ENCODE data around the gene MACROD2. TPM values are rescaled to one million over a fixed set of nuclear protein-coding genes. Genes with fewer than 3 reads are reported as not detected.

Gene MACROD2
- polyA plus RNA-seq, 1 donor (not counting 4 experiments of a cell fraction or from before 2014, with no cell fraction given): 0.71 TPM

DNA sequence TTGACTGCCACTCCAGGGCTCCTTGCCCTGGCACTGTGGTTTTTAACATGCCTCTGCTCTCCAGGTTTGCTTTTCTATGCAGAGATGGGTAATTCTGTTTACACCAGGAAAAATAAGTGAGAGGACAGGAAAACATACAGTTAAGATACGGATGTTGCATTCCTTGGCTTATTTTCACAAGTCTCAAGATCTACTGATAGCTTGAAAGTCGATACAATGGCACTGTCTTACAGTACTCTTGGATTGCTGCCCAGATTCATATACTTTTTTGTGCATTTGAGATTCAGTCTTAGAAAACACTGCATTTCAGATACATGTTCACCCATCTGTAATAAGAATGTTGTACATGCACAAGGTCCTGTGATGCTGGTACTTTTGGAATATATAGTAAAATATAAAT is 501.7 kb downstream of the MACROD2 start:
- FAIRE-seq (peak; percentile 80), DNase-seq (ENCODE audit: low read depth, low spot score) (no peak)
- H3K9ac ChIP-seq (ENCODE audit: control insufficient read depth, extremely low read depth, insufficient read depth, low read length): no peak overlapping the region
- H3K27me3 ChIP-seq (ENCODE audit: control insufficient read depth, extremely low read depth, insufficient read depth, low read length): no peaks in the 10 kb centered on the region
- H3K27ac ChIP-seq (ENCODE audit: control insufficient read depth, insufficient read depth, low read length): no peak overlapping the region
- peak overlapping the region; percentile 31 for H2AFZ ChIP-seq (ENCODE audit: control insufficient read depth, low read length)
- no peak overlapping the region for H3K4me3 ChIP-seq (ENCODE audit: control insufficient read depth in 2 of 3, extremely low read depth in 1 of 3, insufficient read depth in 2 of 3, low read depth in 1 of 3, low read length in 3 of 3)
- no peaks in the 10 kb centered on the region for H3K79me2 ChIP-seq (ENCODE audit: control insufficient read depth, insufficient read depth, low read length)
- dilution Hi-C loops (cut with MboI; ENCODE audit: extremely low pct_ligation_motif_present, low sequenced_read_pairs): no loop called here
- H4K20me1 ChIP-seq (ENCODE audit: control insufficient read depth, extremely low read depth, insufficient read depth, low read length): no peaks in the 10 kb centered on the region
- no peaks in the 10 kb centered on the region for H3K4me1 ChIP-seq (ENCODE audit: control insufficient read depth, extremely low read depth, insufficient read depth, low read length)
- H3K4me2 ChIP-seq (ENCODE audit: control insufficient read depth, extremely low read depth, insufficient read depth, low read depth, low read length): no peak overlapping the region
- no peaks in the 10 kb centered on the region for H3K36me3 ChIP-seq (ENCODE audit: control insufficient read depth in 2 of 2, extremely low read depth in 1 of 2, insufficient read depth in 2 of 2, low read length in 2 of 2)
- no peaks in the 10 kb centered on the region for H3K9me1 ChIP-seq (ENCODE audit: control insufficient read depth, extremely low read depth, insufficient read depth, low read length)
- TF ChIP-seq, protein P1, sequence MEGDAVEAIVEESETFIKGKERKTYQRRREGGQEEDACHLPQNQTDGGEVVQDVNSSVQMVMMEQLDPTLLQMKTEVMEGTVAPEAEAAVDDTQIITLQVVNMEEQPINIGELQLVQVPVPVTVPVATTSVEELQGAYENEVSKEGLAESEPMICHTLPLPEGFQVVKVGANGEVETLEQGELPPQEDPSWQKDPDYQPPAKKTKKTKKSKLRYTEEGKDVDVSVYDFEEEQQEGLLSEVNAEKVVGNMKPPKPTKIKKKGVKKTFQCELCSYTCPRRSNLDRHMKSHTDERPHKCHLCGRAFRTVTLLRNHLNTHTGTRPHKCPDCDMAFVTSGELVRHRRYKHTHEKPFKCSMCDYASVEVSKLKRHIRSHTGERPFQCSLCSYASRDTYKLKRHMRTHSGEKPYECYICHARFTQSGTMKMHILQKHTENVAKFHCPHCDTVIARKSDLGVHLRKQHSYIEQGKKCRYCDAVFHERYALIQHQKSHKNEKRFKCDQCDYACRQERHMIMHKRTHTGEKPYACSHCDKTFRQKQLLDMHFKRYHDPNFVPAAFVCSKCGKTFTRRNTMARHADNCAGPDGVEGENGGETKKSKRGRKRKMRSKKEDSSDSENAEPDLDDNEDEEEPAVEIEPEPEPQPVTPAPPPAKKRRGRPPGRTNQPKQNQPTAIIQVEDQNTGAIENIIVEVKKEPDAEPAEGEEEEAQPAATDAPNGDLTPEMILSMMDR (optimal IDR thresholded peaks at IDR 0.05 in 1 of 3, IDR thresholded peaks at IDR 0.05 in 1 of 3, conservative IDR thresholded peaks at IDR 0.05 in 1 of 3; ENCODE audit: extremely low read depth in 1 of 3, insufficient read depth in 2 of 3, low read length in 3 of 3): no peak
- no peak for TF ChIP-seq EZH2 (IDR thresholded peaks at IDR 0.05; ENCODE audit: low read length)
- H3K9me3 ChIP-seq (ENCODE audit: control insufficient read depth, low read depth, low read length): no peaks in the 10 kb centered on the region

DNA sequence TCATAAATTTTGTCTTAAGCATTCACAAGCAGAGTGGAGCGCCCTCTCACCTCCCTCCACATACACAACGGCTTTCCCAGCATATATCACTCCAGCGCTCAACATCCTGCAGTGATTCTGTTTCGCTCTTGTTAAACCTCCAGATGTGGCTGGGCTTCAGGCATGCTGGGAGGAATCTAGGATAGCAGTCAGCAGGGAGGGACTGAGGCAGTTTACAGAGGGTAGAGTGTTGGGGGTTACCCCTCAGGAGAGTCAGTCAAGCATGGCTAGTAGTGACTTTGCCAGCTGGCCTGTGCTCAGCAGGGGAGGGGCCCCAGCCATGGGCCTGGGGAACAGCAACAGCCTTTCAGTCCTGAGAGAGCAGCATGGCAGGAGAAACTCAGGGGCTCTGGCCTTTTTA is 503.5 kb downstream of the MACROD2 start:
- no peak for DNase-seq (ENCODE audit: low read depth, low spot score)
- Histone ChIP-seq H4K20me1 (ENCODE audit: control insufficient read depth, extremely low read depth, insufficient read depth, low read length) (no peaks in the 10 kb centered on the region), H3K36me3 (ENCODE audit: control insufficient read depth in 2 of 2, extremely low read depth in 1 of 2, insufficient read depth in 2 of 2, low read length in 2 of 2) (no peaks in the 10 kb centered on the region), H3K9me3 (ENCODE audit: control insufficient read depth, low read depth, low read length) (no peaks in the 10 kb centered on the region), H2AFZ (ENCODE audit: control insufficient read depth, low read length) (no peak overlapping the region), H3K4me3 (ENCODE audit: control insufficient read depth in 2 of 3, extremely low read depth in 1 of 3, insufficient read depth in 2 of 3, low read depth in 1 of 3, low read length in 3 of 3) (no peak overlapping the region), H3K27me3 (ENCODE audit: control insufficient read depth, extremely low read depth, insufficient read depth, low read length) (no peaks in the 10 kb centered on the region), H3K4me2 (ENCODE audit: control insufficient read depth, extremely low read depth, insufficient read depth, low read depth, low read length) (no peak overlapping the region), H3K27ac (ENCODE audit: control insufficient read depth, insufficient read depth, low read length) (no peak overlapping the region), H3K4me1 (ENCODE audit: control insufficient read depth, extremely low read depth, insufficient read depth, low read length) (no peaks in the 10 kb centered on the region), H3K9ac (ENCODE audit: control insufficient read depth, extremely low read depth, insufficient read depth, low read length) (no peak overlapping the region), H3K79me2 (ENCODE audit: control insufficient read depth, insufficient read depth, low read length) (no peaks in the 10 kb centered on the region), H3K9me1 (ENCODE audit: control insufficient read depth, extremely low read depth, insufficient read depth, low read length) (no peaks in the 10 kb centered on the region)
- TF ChIP-seq EZH2 (IDR thresholded peaks at IDR 0.05; ENCODE audit: low read length): no peak
- TF ChIP-seq, protein P1 (optimal IDR thresholded peaks at IDR 0.05 in 1 of 3, IDR thresholded peaks at IDR 0.05 in 1 of 3, conservative IDR thresholded peaks at IDR 0.05 in 1 of 3; ENCODE audit: extremely low read depth in 1 of 3, insufficient read depth in 2 of 3, low read length in 3 of 3): no peak
- no peak for FAIRE-seq
- dilution Hi-C loops (cut with MboI; ENCODE audit: extremely low pct_ligation_motif_present, low sequenced_read_pairs): no loop called here
